MM.1S (cell line): ENCODE data around the gene OSBPL10.

Experiments
- EZH2 ChIP-seq: fragments of 300-600 bp; sonication (generic); optimal IDR thresholded peaks from 2 replicates; pipeline ENCODE3; 2017; ENCODE audit warnings: low read depth, mild to moderate bottlenecking, antibody characterized with exemption, low read length, mixed read lengths
- TF ChIP-seq, protein P1 (sequence below): fragments of 300-600 bp; sonication (generic); IDR thresholded peaks from 2 replicates; pipeline ENCODE4 v1.5.1; 2016; ENCODE audit warnings: antibody characterized with exemption, low read length, mixed read lengths

DNA sequence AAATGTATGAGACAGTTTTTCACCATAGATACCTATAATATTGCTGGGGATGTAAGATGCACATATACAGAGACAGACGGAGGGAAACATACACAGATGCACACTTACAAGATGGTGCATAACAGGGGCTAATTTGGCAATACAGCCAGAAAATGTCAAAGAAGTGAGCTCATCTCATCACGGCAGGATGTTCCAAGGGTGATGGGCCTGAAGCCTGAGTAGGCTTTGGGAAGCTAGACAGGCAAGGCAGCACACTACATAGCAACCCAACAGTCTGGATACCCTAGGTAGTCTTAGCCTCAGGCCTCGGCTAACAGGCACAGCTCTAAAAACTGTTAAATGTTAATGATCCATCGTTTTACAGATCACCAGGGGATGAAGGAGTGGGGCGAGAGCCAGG, 148.5 kb downstream of the OSBPL10 start:
- TF ChIP-seq, protein P1, sequence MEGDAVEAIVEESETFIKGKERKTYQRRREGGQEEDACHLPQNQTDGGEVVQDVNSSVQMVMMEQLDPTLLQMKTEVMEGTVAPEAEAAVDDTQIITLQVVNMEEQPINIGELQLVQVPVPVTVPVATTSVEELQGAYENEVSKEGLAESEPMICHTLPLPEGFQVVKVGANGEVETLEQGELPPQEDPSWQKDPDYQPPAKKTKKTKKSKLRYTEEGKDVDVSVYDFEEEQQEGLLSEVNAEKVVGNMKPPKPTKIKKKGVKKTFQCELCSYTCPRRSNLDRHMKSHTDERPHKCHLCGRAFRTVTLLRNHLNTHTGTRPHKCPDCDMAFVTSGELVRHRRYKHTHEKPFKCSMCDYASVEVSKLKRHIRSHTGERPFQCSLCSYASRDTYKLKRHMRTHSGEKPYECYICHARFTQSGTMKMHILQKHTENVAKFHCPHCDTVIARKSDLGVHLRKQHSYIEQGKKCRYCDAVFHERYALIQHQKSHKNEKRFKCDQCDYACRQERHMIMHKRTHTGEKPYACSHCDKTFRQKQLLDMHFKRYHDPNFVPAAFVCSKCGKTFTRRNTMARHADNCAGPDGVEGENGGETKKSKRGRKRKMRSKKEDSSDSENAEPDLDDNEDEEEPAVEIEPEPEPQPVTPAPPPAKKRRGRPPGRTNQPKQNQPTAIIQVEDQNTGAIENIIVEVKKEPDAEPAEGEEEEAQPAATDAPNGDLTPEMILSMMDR = no peak
- TF ChIP-seq EZH2 = no peak
